CD8-positive, alpha-beta memory T cell (primary cell): ENCODE data around the gene NKAIN2. TPM values are rescaled to one million over a fixed set of nuclear protein-coding genes. Genes with fewer than 3 reads are reported as not detected.
"Not testable (repeated sequence)": the region's sequence is repeated elsewhere in the genome, so short reads cannot be mapped to it uniquely, and the experiment has no call there.

ENCODE experiments used
- CTCF ChIA-PET: fragments of 350-600 bp; sonication (Branson Sonifier 250); formaldehyde crosslinking; loops from one replicate; lab custom pipeline; 2021; ENCODE audit warnings: antibody characterized with exemption; lab: Charles Lee
- POLR2A ChIA-PET: fragments of 350-600 bp; sonication (Branson Sonifier 250); formaldehyde crosslinking; loops from one replicate; lab custom pipeline; 2021; ENCODE audit warnings: antibody characterized with exemption; lab: Charles Lee
- DNase-seq, 5 donors: peaks; one replicate each; pipeline versions ENCODE4 v3.0.0 to v3.0.0-alpha.2; 2020 to 2022; ENCODE audit warnings: mixed read lengths in 1 of 5
- H3K27ac ChIP-seq: one replicate; pipeline ENCODE4 v1.7.0; 2013; ENCODE audit warnings: low read depth, mild to moderate bottlenecking, low read length, moderate library complexity
- H3K27me3 ChIP-seq: 2 replicates; pipeline ENCODE4 v1.7.0; 2013; ENCODE audit warnings: low read length, mild to moderate bottlenecking; ENCODE audit not compliant: insufficient read depth, poor library complexity, severe bottlenecking
- H3K36me3 ChIP-seq: 2 replicates; pipeline ENCODE4 v1.7.0; 2013; ENCODE audit warnings: mild to moderate bottlenecking, low read length, moderate library complexity; ENCODE audit not compliant: insufficient read depth
- H3K4me1 ChIP-seq: 2 replicates; pipeline ENCODE4 v1.7.0; 2013; ENCODE audit warnings: mild to moderate bottlenecking, low read length, moderate library complexity; ENCODE audit not compliant: insufficient read depth
- H3K4me3 ChIP-seq: 2 replicates; pipeline ENCODE4 v1.7.0; 2013; ENCODE audit warnings: mild to moderate bottlenecking, low read length
- H3K9me3 ChIP-seq: 2 replicates; pipeline ENCODE4 v1.7.0; 2013; ENCODE audit warnings: mild to moderate bottlenecking, low read length
- H3K27ac Mint-ChIP-seq, 8 donors: one replicate each; pipeline ENCODE4 v1.8.0; 2020 to 2021; ENCODE audit warnings: mixed read lengths in 8 of 8, mild to moderate bottlenecking in 6 of 8, inconsistent platforms in 3 of 8, moderate library complexity in 3 of 8
- H3K27me3 Mint-ChIP-seq, 2 donors: one replicate each; pipeline ENCODE4 v1.8.0; 2020 to 2021; ENCODE audit warnings: mixed read lengths in 2 of 2, mild to moderate bottlenecking in 1 of 2, moderate library complexity in 1 of 2
- H3K36me3 Mint-ChIP-seq, 3 donors: one replicate each; pipeline ENCODE4 v1.8.0; 2020 to 2021; ENCODE audit warnings: mixed read lengths in 3 of 3, inconsistent platforms in 1 of 3, mild to moderate bottlenecking in 1 of 3
- H3K4me1 Mint-ChIP-seq, 3 donors: one replicate each; pipeline ENCODE4 v1.8.0; 2020 to 2021; ENCODE audit warnings: mixed read lengths in 3 of 3, inconsistent platforms in 1 of 3, mild to moderate bottlenecking in 1 of 3
- H3K4me3 Mint-ChIP-seq, 7 donors: one replicate each; pipeline ENCODE4 v1.8.0; 2020 to 2021; ENCODE audit warnings: mixed read lengths in 7 of 7, mild to moderate bottlenecking in 6 of 7, moderate library complexity in 4 of 7, inconsistent platforms in 2 of 7
- H3K9me3 Mint-ChIP-seq, 5 donors: one replicate each; pipeline ENCODE4 v1.8.0; 2020 to 2022; ENCODE audit warnings: mixed read lengths in 5 of 5, mild to moderate bottlenecking in 3 of 5, moderate library complexity in 2 of 5, inconsistent platforms in 1 of 5
- polyA plus RNA-seq: library from polyadenylated mRNA; unstranded; fragments of 300-500 nt; fragmentation: Illumina TruSeq; gene quantifications from one replicate; pipeline ENCODE4 v1.2.3, GENCODE V29; 2021
- total RNA-seq, 2 experiments: library from RNA; stranded (reverse); gene quantifications; one replicate each; pipeline ENCODE4 v1.2.3, GENCODE V29; 2021

The NKAIN2 gene
- total and polyA plus RNA-seq, 3 experiments from 2014 or later: not detected

GRCh38 chr6:124459268-124459667 is 655.6 kb downstream of the NKAIN2 start:
- Mint-ChIP-seq H3K27ac (no peak overlapping the region), H3K36me3 (no peaks in the 10 kb centered on the region), H3K9me3 (peaks cover 0 to 5% (median 4%) of the 10 kb centered on the region in 5 donors), H3K4me1 (no peaks in the 10 kb centered on the region), H3K4me3 (no peak overlapping the region), H3K27me3 (no peaks in the 10 kb centered on the region)
- H3K27me3 ChIP-seq: no peaks in the 10 kb centered on the region
- no peaks in the 10 kb centered on the region for H3K4me1 ChIP-seq
- no peaks in the 10 kb centered on the region for H3K36me3 ChIP-seq
- CTCF ChIA-PET: no interaction called here
- H3K27ac ChIP-seq: no peak overlapping the region
- H3K4me3 ChIP-seq: no peak overlapping the region
- DNase-seq: no peak
- H3K9me3 ChIP-seq: no peaks in the 10 kb centered on the region
- POLR2A ChIA-PET: no interaction called here

DNA sequence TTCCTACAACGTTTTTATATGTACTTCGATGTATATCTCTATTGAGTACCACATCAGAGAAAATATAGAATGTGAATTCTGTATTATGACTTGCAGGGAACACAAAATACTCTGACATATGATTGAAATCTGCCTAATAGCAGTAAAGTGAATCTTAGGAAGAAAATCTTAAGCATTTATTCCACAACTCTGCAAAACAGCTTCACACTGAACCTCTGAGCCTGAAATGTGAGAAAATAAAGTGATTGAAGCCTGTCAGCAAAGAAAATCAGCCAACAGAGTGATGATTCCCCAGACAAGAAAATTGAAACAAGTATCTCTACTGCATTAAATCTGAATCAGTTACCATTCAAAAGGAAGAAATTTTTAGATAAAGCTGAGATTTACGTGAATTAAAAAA is 659.1 kb downstream of the NKAIN2 start:
- Mint-ChIP-seq H3K27ac (no peak overlapping the region), H3K4me1 (no peaks in the 10 kb centered on the region), H3K9me3 (peaks cover 0 to 11% (median 7%) of the 10 kb centered on the region in 5 donors), H3K36me3 (no peaks in the 10 kb centered on the region), H3K27me3 (no peaks in the 10 kb centered on the region), H3K4me3 (no peak overlapping the region)
- Histone ChIP-seq H3K4me1 (no peaks in the 10 kb centered on the region), H3K4me3 (no peak overlapping the region), H3K27me3 (no peaks in the 10 kb centered on the region), H3K9me3 (no peaks in the 10 kb centered on the region), H3K36me3 (no peaks in the 10 kb centered on the region), H3K27ac (no peak overlapping the region)
- DNase-seq: no peak
- ChIA-PET POLR2A (no interaction called here), CTCF (no interaction called here)

GRCh38 chr6:124463271-124463670 is 659.6 kb downstream of the NKAIN2 start:
- no peak overlapping the region for H3K27ac Mint-ChIP-seq
- Histone ChIP-seq H3K9me3 (no peaks in the 10 kb centered on the region), H3K4me3 (no peak overlapping the region), H3K27ac (no peak overlapping the region), H3K4me1 (no peaks in the 10 kb centered on the region), H3K27me3 (no peaks in the 10 kb centered on the region), H3K36me3 (no peaks in the 10 kb centered on the region)
- no peak for DNase-seq
- no peaks in the 10 kb centered on the region for H3K27me3 Mint-ChIP-seq
- no peak overlapping the region for H3K4me3 Mint-ChIP-seq
- no peaks in the 10 kb centered on the region for H3K36me3 Mint-ChIP-seq
- H3K9me3 Mint-ChIP-seq: peaks cover 0 to 11% (median 7%) of the 10 kb centered on the region in 5 donors
- no peaks in the 10 kb centered on the region for H3K4me1 Mint-ChIP-seq
- CTCF ChIA-PET: no interaction called here
- POLR2A ChIA-PET: no interaction called here

GRCh38 chr6:124464600-124464999 is 660.9 kb downstream of the NKAIN2 start:
- DNase-seq, H3K4me3 ChIP-seq, H3K36me3 Mint-ChIP-seq, H3K9me3 ChIP-seq, H3K4me1 ChIP-seq, H3K4me3 Mint-ChIP-seq, H3K4me1 Mint-ChIP-seq, H3K27me3 Mint-ChIP-seq, CTCF ChIA-PET, POLR2A ChIA-PET, H3K27me3 ChIP-seq, H3K27ac ChIP-seq, H3K36me3 ChIP-seq: not testable (repeated sequence)
- Mint-ChIP-seq H3K9me3 (peaks cover 0 to 11% (median 7%) of the 10 kb centered on the region in 5 donors), H3K27ac (peak overlapping the region in 1 of 8 donors; percentile 26)

DNA sequence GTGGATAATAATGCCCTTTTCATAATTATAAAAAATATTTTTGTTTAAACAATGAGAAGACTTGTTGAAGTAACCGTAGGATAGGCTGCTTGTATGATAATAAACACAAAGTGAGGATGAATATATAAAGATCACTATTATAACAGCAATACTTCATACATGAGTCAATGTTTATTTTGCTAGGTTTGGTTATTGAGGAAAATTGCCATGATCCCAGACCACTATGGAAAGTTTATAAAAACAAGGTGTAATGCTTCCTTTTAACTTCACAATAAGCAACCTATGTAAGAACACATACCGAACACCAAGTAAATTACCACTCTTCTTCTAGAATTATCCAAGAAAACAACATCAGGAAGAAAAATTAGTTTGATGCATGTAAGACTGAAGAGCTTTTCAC is 663.3 kb downstream of the NKAIN2 start:
- no peaks in the 10 kb centered on the region for H3K27me3 ChIP-seq
- CTCF ChIA-PET: no interaction called here
- Mint-ChIP-seq H3K27ac (no peak overlapping the region), H3K27me3 (no peaks in the 10 kb centered on the region), H3K4me3 (no peak overlapping the region), H3K4me1 (no peaks in the 10 kb centered on the region), H3K36me3 (no peaks in the 10 kb centered on the region), H3K9me3 (peaks cover 0 to 9% (median 7%) of the 10 kb centered on the region in 5 donors)
- no peak for DNase-seq
- POLR2A ChIA-PET: no interaction called here
- H3K36me3 ChIP-seq: no peaks in the 10 kb centered on the region
- no peak overlapping the region for H3K4me3 ChIP-seq
- no peaks in the 10 kb centered on the region for H3K4me1 ChIP-seq
- no peak overlapping the region for H3K27ac ChIP-seq
- H3K9me3 ChIP-seq: no peaks in the 10 kb centered on the region

- Mint-ChIP-seq H3K9me3 (peaks cover 2 to 10% (median 7%) of the 10 kb centered on the region in 5 donors), H3K4me3 (no peak overlapping the region), H3K36me3 (no peaks in the 10 kb centered on the region), H3K4me1 (no peaks in the 10 kb centered on the region), H3K27me3 (no peaks in the 10 kb centered on the region), H3K27ac (no peak overlapping the region)
- Histone ChIP-seq H3K36me3 (no peaks in the 10 kb centered on the region), H3K4me1 (no peaks in the 10 kb centered on the region), H3K27ac (no peak overlapping the region), H3K27me3 (no peaks in the 10 kb centered on the region), H3K4me3 (no peak overlapping the region), H3K9me3 (no peaks in the 10 kb centered on the region)
- ChIA-PET POLR2A (no interaction called here), CTCF (no interaction called here)
- DNase-seq: no peak
Observed at GRCh38 chr6:124467366-124467765, 663.7 kb downstream of the NKAIN2 start.

GRCh38 chr6:124470803-124471202 is 667.1 kb downstream of the NKAIN2 start:
- H3K36me3 ChIP-seq: no peaks in the 10 kb centered on the region
- Mint-ChIP-seq H3K4me1 (no peaks in the 10 kb centered on the region), H3K27ac (no peak overlapping the region), H3K4me3 (no peak overlapping the region), H3K36me3 (no peaks in the 10 kb centered on the region), H3K9me3 (peaks cover 0 to 11% (median 4%) of the 10 kb centered on the region in 5 donors), H3K27me3 (no peaks in the 10 kb centered on the region)
- H3K4me3 ChIP-seq: no peak overlapping the region
- ChIA-PET CTCF (no interaction called here), POLR2A (no interaction called here)
- H3K27ac ChIP-seq: no peak overlapping the region
- DNase-seq: no peak
- no peaks in the 10 kb centered on the region for H3K27me3 ChIP-seq
- no peaks in the 10 kb centered on the region for H3K9me3 ChIP-seq
- H3K4me1 ChIP-seq: no peaks in the 10 kb centered on the region

- H3K4me1 Mint-ChIP-seq: no peaks in the 10 kb centered on the region
- Histone ChIP-seq H3K9me3 (no peaks in the 10 kb centered on the region), H3K27ac (no peak overlapping the region), H3K4me3 (no peak overlapping the region), H3K36me3 (no peaks in the 10 kb centered on the region), H3K27me3 (no peaks in the 10 kb centered on the region), H3K4me1 (no peaks in the 10 kb centered on the region)
- no peaks in the 10 kb centered on the region for H3K36me3 Mint-ChIP-seq
- ChIA-PET POLR2A (no interaction called here), CTCF (no interaction called here)
- no peak overlapping the region for H3K27ac Mint-ChIP-seq
- no peaks in the 10 kb centered on the region for H3K27me3 Mint-ChIP-seq
- peaks cover 2 to 7% (median 4%) of the 10 kb centered on the region in 5 donors for H3K9me3 Mint-ChIP-seq
- no peak for DNase-seq
- H3K4me3 Mint-ChIP-seq: no peak overlapping the region
Observed at GRCh38 chr6:124475176-124475575, 671.5 kb downstream of the NKAIN2 start.

DNA sequence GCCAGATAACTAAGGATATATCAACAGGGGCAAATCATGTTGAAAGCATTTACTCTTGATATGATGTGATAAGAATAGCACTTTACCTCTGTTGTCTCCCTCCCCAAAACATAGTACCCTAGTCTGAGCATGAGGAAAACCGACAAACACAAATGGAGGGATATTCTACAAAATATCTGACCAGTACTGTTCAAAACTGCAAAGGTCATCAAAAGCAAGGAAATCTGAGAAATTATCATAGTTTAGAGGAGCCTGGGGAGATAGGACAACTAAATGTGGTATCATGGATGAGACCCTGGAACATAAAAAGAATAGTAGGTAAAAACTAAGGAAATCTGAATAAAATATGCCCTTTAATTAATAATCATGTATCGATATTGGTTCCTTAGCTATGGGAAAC is 675.2 kb downstream of the NKAIN2 start:
- no peak overlapping the region for H3K27ac Mint-ChIP-seq
- Histone ChIP-seq H3K4me1 (no peaks in the 10 kb centered on the region), H3K4me3 (no peak overlapping the region), H3K9me3 (no peaks in the 10 kb centered on the region), H3K27me3 (no peaks in the 10 kb centered on the region), H3K27ac (no peak overlapping the region), H3K36me3 (no peaks in the 10 kb centered on the region)
- no peaks in the 10 kb centered on the region for H3K27me3 Mint-ChIP-seq
- H3K4me1 Mint-ChIP-seq: no peaks in the 10 kb centered on the region
- H3K36me3 Mint-ChIP-seq: no peaks in the 10 kb centered on the region
- ChIA-PET CTCF (no interaction called here), POLR2A (no interaction called here)
- no peak for DNase-seq
- H3K4me3 Mint-ChIP-seq: no peak overlapping the region
- H3K9me3 Mint-ChIP-seq: peaks cover 0 to 16% (median 0%) of the 10 kb centered on the region in 5 donors
